GM23338 (cell line): ENCODE results near the gene C16orf74. TPM values are rescaled to one million over a fixed set of nuclear protein-coding genes. Genes with fewer than 3 reads are reported as not detected.

ENCODE experiments used
- ATAC-seq: fragments of 200-7000 bp; cut with Tn5 transposase; 3 replicates; pipeline ENCODE4 v1.9.1; 2020
- DNase-seq: peaks from one replicate; pipeline ENCODE4 v3.0.0-alpha.2; 2015; ENCODE audit warnings: low spot score
- H2AFZ ChIP-seq: fragments of 200-600 bp; sonication (generic); 2 replicates; pipeline ENCODE4 v1.8.0; 2016; ENCODE audit warnings: antibody characterized with exemption, mild to moderate bottlenecking, moderate library complexity
- H3F3A ChIP-seq: fragments of 200-600 bp; sonication (generic); replicated peaks from 2 replicates; pipeline ENCODE4 v1.8.0; 2017; ENCODE audit warnings: antibody characterized with exemption, mixed run types, low read depth
- H3K27ac ChIP-seq: fragments of 200-600 bp; sonication (generic); 2 replicates; pipeline ENCODE4 v1.6.1; 2016; ENCODE audit warnings: low read depth
- H3K27me3 ChIP-seq: fragments of 200-600 bp; sonication (generic); 2 replicates; pipeline ENCODE4 v1.8.0; 2016; ENCODE audit warnings: mild to moderate bottlenecking, mixed run types, moderate library complexity; ENCODE audit not compliant: insufficient read depth
- H3K36me3 ChIP-seq: fragments of 200-600 bp; sonication (generic); 2 replicates; pipeline ENCODE4 v1.8.0; 2016; ENCODE audit warnings: mild to moderate bottlenecking; ENCODE audit not compliant: insufficient read depth
- H3K4me1 ChIP-seq: fragments of 200-600 bp; sonication (generic); 2 replicates; pipeline ENCODE4 v1.8.0; 2016; ENCODE audit warnings: mild to moderate bottlenecking, moderate library complexity; ENCODE audit not compliant: insufficient read depth
- H3K4me2 ChIP-seq: fragments of 200-600 bp; sonication (generic); 2 replicates; pipeline ENCODE4 v1.7.1; 2017; ENCODE audit warnings: mixed run types
- H3K4me3 ChIP-seq: fragments of 200-600 bp; sonication (generic); 2 replicates; pipeline ENCODE4 v1.6.1; 2016; ENCODE audit warnings: mixed run types
- H3K79me2 ChIP-seq: fragments of 200-600 bp; sonication (generic); replicated peaks from 2 replicates; pipeline ENCODE4 v1.8.0; 2017; ENCODE audit warnings: mild to moderate bottlenecking; ENCODE audit not compliant: insufficient read depth
- H3K9me2 ChIP-seq: fragments of 200-600 bp; sonication (generic); 2 replicates; pipeline ENCODE4 v1.8.0; 2017; ENCODE audit not compliant: insufficient read depth
- H4K20me1 ChIP-seq: fragments of 200-600 bp; sonication (generic); replicated peaks from 2 replicates; pipeline ENCODE4 v1.8.0; 2017; ENCODE audit warnings: mild to moderate bottlenecking; ENCODE audit not compliant: insufficient read depth
- H3K27ac Mint-ChIP-seq: 2 replicates; pipeline ENCODE4 v1.8.0; 2020; ENCODE audit warnings: inconsistent platforms, mild to moderate bottlenecking, moderate library complexity, mixed read lengths
- H3K27me3 Mint-ChIP-seq: 3 replicates; pipeline ENCODE4 v1.8.0; 2022; ENCODE audit warnings: low read depth, mild to moderate bottlenecking, moderate library complexity, mixed read lengths, inconsistent platforms; ENCODE audit not compliant: insufficient read depth, poor library complexity
- H3K36me3 Mint-ChIP-seq: 3 replicates; pipeline ENCODE4 v1.8.0; 2021; ENCODE audit warnings: low read depth, mild to moderate bottlenecking, inconsistent platforms, moderate library complexity, mixed read lengths
- H3K4me1 Mint-ChIP-seq: 3 replicates; pipeline ENCODE4 v1.8.0; 2020; ENCODE audit warnings: mild to moderate bottlenecking, inconsistent platforms, mixed read lengths
- H3K4me3 Mint-ChIP-seq: 3 replicates; pipeline ENCODE4 v1.8.0; 2021; ENCODE audit warnings: moderate library complexity, mild to moderate bottlenecking, inconsistent platforms, mixed read lengths
- H3K9me3 Mint-ChIP-seq: 3 replicates; pipeline ENCODE4 v1.8.0; 2020; ENCODE audit warnings: moderate library complexity, mild to moderate bottlenecking, inconsistent platforms, mixed read lengths
- CREB1 ChIP-seq: fragments of 250-450 bp; sonication (Bioruptor Pico); IDR thresholded peaks from 2 replicates; pipeline ENCODE4 v1.5.0; 2020; ENCODE audit warnings: low read depth, mild to moderate bottlenecking, moderate library complexity
- CTCF ChIP-seq, 2 experiments: fragments of 200-600 bp in 1 of 2; sonication (generic) in 1 of 2; conservative IDR thresholded peaks; 2 replicates each; pipeline versions ENCODE4 v1.5.1 to v1.6.1; 2016 to 2017; ENCODE audit warnings: antibody characterized with exemption in 2 of 2, low read depth in 2 of 2, mild to moderate bottlenecking in 2 of 2, moderate library complexity in 1 of 2
- EZH2 ChIP-seq: fragments of 200-600 bp; sonication (generic); IDR thresholded peaks from one replicate; pipeline ENCODE4 v1.8.0; 2017; ENCODE audit warnings: antibody characterized with exemption, mild to moderate bottlenecking, low read depth; ENCODE audit not compliant: unreplicated experiment
- EZH2phosphoT487 ChIP-seq: fragments of 200-600 bp; sonication (generic); IDR thresholded peaks from one replicate; pipeline ENCODE4 v1.8.1; 2018; ENCODE audit warnings: antibody characterized with exemption; ENCODE audit not compliant: unreplicated experiment
- JUNB ChIP-seq: IDR thresholded peaks from one replicate; pipeline ENCODE4 v1.6.1; 2016; ENCODE audit warnings: antibody characterized with exemption; ENCODE audit not compliant: unreplicated experiment
- NANOG ChIP-seq: IDR thresholded peaks from 2 replicates; pipeline ENCODE4 v1.6.1; 2016; ENCODE audit warnings: antibody characterized with exemption, borderline replicate concordance
- POLR2AphosphoS5 ChIP-seq: IDR thresholded peaks from 2 replicates; pipeline ENCODE4 v1.6.1; 2016; ENCODE audit warnings: antibody characterized with exemption, low read depth
- REST ChIP-seq: IDR thresholded peaks from one replicate; pipeline ENCODE4 v1.6.1; 2018; ENCODE audit warnings: antibody characterized with exemption; ENCODE audit not compliant: unreplicated experiment
- STAT1 ChIP-seq: IDR thresholded peaks from one replicate; pipeline ENCODE4 v1.6.1; 2016; ENCODE audit warnings: antibody characterized with exemption; ENCODE audit not compliant: unreplicated experiment
- ZNF114 ChIP-seq: fragments of 250-450 bp; sonication (Bioruptor Pico); IDR thresholded peaks from 2 replicates; pipeline ENCODE4 v1.5.0; 2020; ENCODE audit warnings: mild to moderate bottlenecking, moderate library complexity
- ZNF331 ChIP-seq: fragments of 250-450 bp; sonication (Bioruptor Pico); IDR thresholded peaks from 2 replicates; pipeline ENCODE4 v1.5.0; 2020; ENCODE audit warnings: low read depth, mild to moderate bottlenecking, moderate library complexity
- polyA plus RNA-seq: library from polyadenylated mRNA; unstranded; fragments of >200 nt; fragmentation: Nextera tagmentation; extraction: Ambion mirVana; gene quantifications from 2 replicates; pipeline ENCODE4 v1.2.1, GENCODE V29; 2016
- total RNA-seq: library from RNA; depleted of rRNA; stranded (reverse); fragments of >200 nt; shearing (Covaris generic); gene quantifications from 2 replicates; pipeline ENCODE4 v1.2.3, GENCODE V29; 2014

C16orf74 gene
- total and polyA plus RNA-seq, 2 experiments from 2014 or later, result 12.1 to 19.1 TPM

- TF ChIP-seq CTCF (conservative IDR thresholded peaks at IDR 0.05; ENCODE audit: low read depth in 2 of 2), result no peak
- TF ChIP-seq NANOG, result no peak
- no peak for TF ChIP-seq ZNF331 (CRISPR knock-in tag)
- no peak for TF ChIP-seq EZH2
- no peak for TF ChIP-seq ZNF114
- no peak for TF ChIP-seq POLR2AphosphoS5
- TF ChIP-seq EZH2phosphoT487, result no peak
- TF ChIP-seq JUNB, result no peak
- TF ChIP-seq STAT1, result no peak
- TF ChIP-seq CREB1 (CRISPR knock-in tag), result no peak
- no peak for TF ChIP-seq REST
These were observed 1.0 kb upstream of the C16orf74 start (continued) for GRCh38 chr16:85751698-85752501.

DNA sequence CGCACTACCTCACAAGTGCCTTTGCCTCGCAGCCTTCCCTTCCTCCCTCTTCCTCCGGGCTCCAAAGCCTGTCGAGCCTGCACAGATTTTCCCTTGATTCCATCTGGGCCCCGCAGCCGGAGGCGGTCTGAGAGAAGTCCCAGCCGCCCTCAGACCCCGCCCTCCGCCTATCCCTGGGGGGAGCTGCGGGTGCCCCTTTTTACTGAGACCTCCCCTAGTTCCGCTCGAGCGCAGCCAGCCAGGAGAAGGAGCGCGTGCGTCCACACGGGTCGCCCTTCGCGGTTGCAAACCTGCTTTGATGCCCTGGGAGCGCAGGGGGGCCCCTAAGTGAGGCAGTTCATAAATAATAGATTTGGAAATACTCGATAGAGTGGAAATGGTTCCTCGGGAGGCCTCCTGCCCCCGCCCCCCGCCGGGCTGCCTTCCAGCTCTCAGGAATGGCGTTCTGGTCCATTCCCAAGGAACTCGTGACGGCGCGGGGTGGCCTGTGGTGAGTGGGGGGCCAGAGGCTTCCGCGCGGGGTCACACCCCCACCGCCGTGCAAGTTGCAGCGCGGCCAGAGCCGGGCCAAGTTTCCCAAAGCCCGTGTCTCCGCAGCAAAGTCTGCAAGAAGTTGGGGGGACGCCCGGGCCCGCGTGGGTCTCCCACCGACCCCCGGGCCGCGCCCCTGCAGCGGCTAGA is 610 bp downstream of the C16orf74 start:
- H3K4me3 ChIP-seq, result peak overlapping the region; percentile 87
- H3K4me1 ChIP-seq, result peaks cover 49% of the 10 kb centered on the region
- Mint-ChIP-seq H3K36me3 (no peaks in the 10 kb centered on the region), H3K9me3 (no peaks in the 10 kb centered on the region), H3K4me3 (peak overlapping the region; percentile 85), H3K27ac (no peak overlapping the region), H3K27me3 (peaks cover 41% of the 10 kb centered on the region), H3K4me1 (peaks cover 50% of the 10 kb centered on the region)
- H3K79me2 ChIP-seq, result 0 out of 2 replicates have a peak, but pooled peaks cover 3% of the 10 kb centered on the region
- peaks cover 3% of the 10 kb centered on the region; the same call in 1 of the 2 replicates for H3F3A ChIP-seq
- no peaks in the 10 kb centered on the region; the same call in 1 of the 2 replicates for H4K20me1 ChIP-seq
- DNase-seq (peak; percentile 69), ATAC-seq (peak; percentile 21)
- H2AFZ ChIP-seq, result peak overlapping the region; percentile 93
- TF ChIP-seq POLR2AphosphoS5 (peak; percentile 56; the same call in 1 of the 2 replicates), CTCF (conservative IDR thresholded peaks at IDR 0.05; ENCODE audit: low read depth in 2 of 2) (no peak)
- peak overlapping the region; percentile 95 for H3K4me2 ChIP-seq
- H3K36me3 ChIP-seq, result no peaks in the 10 kb centered on the region
- no peak overlapping the region for H3K27ac ChIP-seq
- H3K27me3 ChIP-seq, result peaks cover 27% of the 10 kb centered on the region
- H3K9me2 ChIP-seq, result no peaks in the 10 kb centered on the region
